ENCODE data around the gene RIF1. TPM values are rescaled to one million over a fixed set of nuclear protein-coding genes. Genes with fewer than 3 reads are reported as not detected.

Gene RIF1
- total RNA-seq, 1 experiment from 2014 or later = 123 TPM

GRCh38 chr2:151475071-151475470 lies 65.4 kb downstream of the RIF1 start:
- H3K27me3 ChIP-seq (ENCODE audit: insufficient read depth, low read length) = no peaks in the 10 kb centered on the region
- H3K4me2 ChIP-seq (ENCODE audit: insufficient read depth, insufficient read length, low read length) = no peak overlapping the region
- H2BK15ac ChIP-seq (ENCODE audit: low read depth, low read length) = no peak overlapping the region
- no peak overlapping the region for H2BK120ac ChIP-seq (ENCODE audit: low read depth, low read length, poor library complexity, severe bottlenecking)
- H3K18ac ChIP-seq (ENCODE audit: insufficient read length, low read depth, low read length) = no peak overlapping the region
- H2BK20ac ChIP-seq (ENCODE audit: low read depth, low read length, poor library complexity, severe bottlenecking) = no peak overlapping the region
- no peak for DNase-seq
- no peak overlapping the region for H4K91ac ChIP-seq (ENCODE audit: insufficient read length, low read depth, low read length)
- Mint-ChIP-seq H3K27me3 (ENCODE audit: low read depth) (no peaks in the 10 kb centered on the region), H3K4me1 (no peaks in the 10 kb centered on the region), H3K36me3 (ENCODE audit: insufficient read depth in 1 of 3, low read depth in 3 of 3) (peaks cover 35 to 76% (median 62%) of the 10 kb centered on the region in 3 experiments), H3K9me3 (no peaks in the 10 kb centered on the region), H3K4me3 (no peak overlapping the region), H3K27ac (no peak overlapping the region)
- no peak overlapping the region for H2BK12ac ChIP-seq (ENCODE audit: insufficient read length, low read depth, low read length)
- H2BK5ac ChIP-seq (ENCODE audit: insufficient read length, low read length) = no peak overlapping the region
- H3K9ac ChIP-seq (ENCODE audit: extremely low read depth, insufficient read length, low read length) = no peak overlapping the region
- H3K56ac ChIP-seq (ENCODE audit: insufficient read length, low read depth, low read length) = no peak overlapping the region
- no peak overlapping the region for H2AK5ac ChIP-seq (ENCODE audit: insufficient read length, low read length)
- H3K79me2 ChIP-seq (ENCODE audit: insufficient read depth, low read length) = no peaks in the 10 kb centered on the region
- H3K9me3 ChIP-seq (ENCODE audit: control insufficient read depth, low read depth, low read length) = no peaks in the 10 kb centered on the region
- no peak overlapping the region for H4K8ac ChIP-seq (replicated peaks; ENCODE audit: insufficient read length, low read depth, low read length)
- H3K27ac ChIP-seq (ENCODE audit: insufficient read length, low read depth, low read length) = no peak overlapping the region
- H3K23ac ChIP-seq (ENCODE audit: insufficient read length, low read depth, low read length) = no peak overlapping the region
- H3K4me1 ChIP-seq (ENCODE audit: insufficient read depth, low read length) = no peaks in the 10 kb centered on the region
- no peak overlapping the region for H3K14ac ChIP-seq (ENCODE audit: insufficient read depth, low read length)
- no peak overlapping the region for H2AFZ ChIP-seq (ENCODE audit: low read length)
- H3T11ph ChIP-seq (ENCODE audit: low read length) = no peak overlapping the region
- H4K5ac ChIP-seq (ENCODE audit: insufficient read length, low read depth, low read length) = no peak overlapping the region
- no peak overlapping the region for H3K4ac ChIP-seq (ENCODE audit: low read depth, low read length)
- WGBS (ENCODE audit: extremely low coverage, insufficient read length, low lambda C conversion rate) = no CpG with 5 or more reads among the region's 2 CpGs
- no peaks in the 10 kb centered on the region for H4K20me1 ChIP-seq (ENCODE audit: control insufficient read depth, insufficient read depth, insufficient read length)
- H3K23me2 ChIP-seq (ENCODE audit: insufficient read length, low read depth, low read length, poor library complexity, severe bottlenecking) = no peaks in the 10 kb centered on the region
- TF ChIP-seq CTCF (conservative IDR thresholded peaks at IDR 0.05) = no peak
- H3K79me1 ChIP-seq (ENCODE audit: insufficient read depth, low read depth, low read length, poor library complexity, severe bottlenecking) = no peaks in the 10 kb centered on the region
